ENCODE data around the gene DMPK. TPM values are rescaled to one million over a fixed set of nuclear protein-coding genes. Genes with fewer than 3 reads are reported as not detected.

The DMPK gene
- total RNA-seq, result 284 TPM
- long read RNA-seq, transcript DMPK-203 (13 exons, 1,982 nt), result minor isoform, 17 of 575 reads
- long read RNA-seq, transcript DMPK-201 (15 exons, 2,787 nt), result major isoform, 143 of 575 reads
- long read RNA-seq, transcript DMPK-205 (15 exons, 2,548 nt), result minor isoform, 14 of 575 reads
- long read RNA-seq, transcript DMPK-204 (15 exons, 2,754 nt), result minor isoform, 24 of 575 reads
- long read RNA-seq, partial matches to known transcripts, result 89 of 575 reads
- long read RNA-seq, other reads (novel, unspliced or antisense), result 265 of 575 reads

GRCh38 chr19:45782162-45782691 is at the start of gene DMPK:
Gene DMPK (minus strand): TSS chr19:45782490. CDS start chr19:45782352, 138 bp downstream.
- Histone ChIP-seq H3K4me3 (peak within 1 kb of the TSS; percentile 75), H3K36me3 (peaks cover 40% of the 10 kb centered on the region), H3K4me1 (peaks cover 81% of the 10 kb centered on the region), H3K9me3 (replicated peaks) (no peaks in the 10 kb centered on the region), H3K27ac (replicated peaks) (peak within 1 kb of the TSS; percentile 94), H3K27me3 (ENCODE audit: low read depth) (no peaks in the 10 kb centered on the region)
- intact Hi-C loops (cut with micrococcal nuclease), result no loop called here
- peak; percentile 76 for DNase-seq
- TF ChIP-seq CTCF (IDR thresholded peaks at IDR 0.05; ENCODE audit: borderline replicate concordance), result no peak

GRCh38 chr19:45828945-45829344 is 46.7 kb upstream of the DMPK start:
- intact Hi-C loops (cut with micrococcal nuclease), result no loop called here
- TF ChIP-seq CTCF (IDR thresholded peaks at IDR 0.05; ENCODE audit: borderline replicate concordance), result no peak
- no peak overlapping the region for H3K27ac ChIP-seq (replicated peaks)
- peaks cover 100% of the 10 kb centered on the region for H3K36me3 ChIP-seq
- DNase-seq, result no peak
- H3K9me3 ChIP-seq (replicated peaks), result no peaks in the 10 kb centered on the region
- no peaks in the 10 kb centered on the region for H3K27me3 ChIP-seq (ENCODE audit: low read depth)
- peaks cover 5% of the 10 kb centered on the region for H3K4me1 ChIP-seq
- H3K4me3 ChIP-seq, result no peak overlapping the region

GRCh38 chr19:45828523-45828922 is 46.2 kb upstream of the DMPK start:
- intact Hi-C loops (cut with micrococcal nuclease), result no loop called here
- no peaks in the 10 kb centered on the region for H3K27me3 ChIP-seq (ENCODE audit: low read depth)
- peaks cover 98% of the 10 kb centered on the region for H3K36me3 ChIP-seq
- DNase-seq, result no peak
- no peak for TF ChIP-seq CTCF (IDR thresholded peaks at IDR 0.05; ENCODE audit: borderline replicate concordance)
- peaks cover 5% of the 10 kb centered on the region for H3K4me1 ChIP-seq
- H3K4me3 ChIP-seq, result no peak overlapping the region
- no peaks in the 10 kb centered on the region for H3K9me3 ChIP-seq (replicated peaks)
- no peak overlapping the region for H3K27ac ChIP-seq (replicated peaks)

GRCh38 chr19:45827459-45828093 is 45.3 kb upstream of the DMPK start:
- Histone ChIP-seq H3K36me3 (peaks cover 98% of the 10 kb centered on the region), H3K9me3 (replicated peaks) (no peaks in the 10 kb centered on the region), H3K27me3 (ENCODE audit: low read depth) (no peaks in the 10 kb centered on the region), H3K4me3 (no peak overlapping the region), H3K4me1 (peaks cover 5% of the 10 kb centered on the region), H3K27ac (replicated peaks) (no peak overlapping the region)
- DNase-seq, result no peak
- intact Hi-C loops (cut with micrococcal nuclease), result no loop called here
- no peak for TF ChIP-seq CTCF (IDR thresholded peaks at IDR 0.05; ENCODE audit: borderline replicate concordance)

- no peak overlapping the region for H3K4me3 ChIP-seq
- H3K4me1 ChIP-seq, result peaks cover 5% of the 10 kb centered on the region
- intact Hi-C loops (cut with micrococcal nuclease), result no loop called here
- H3K27ac ChIP-seq (replicated peaks), result no peak overlapping the region
- H3K36me3 ChIP-seq, result peaks cover 96% of the 10 kb centered on the region
- no peaks in the 10 kb centered on the region for H3K27me3 ChIP-seq (ENCODE audit: low read depth)
- no peak for DNase-seq
- no peak for TF ChIP-seq CTCF (IDR thresholded peaks at IDR 0.05; ENCODE audit: borderline replicate concordance)
- H3K9me3 ChIP-seq (replicated peaks), result no peaks in the 10 kb centered on the region
Observed at GRCh38 chr19:45826934-45827333, 44.6 kb upstream of the DMPK start.
